GOT3 (cell line): ENCODE results near the gene SUSD6.

Experiments
- DNase-seq: peaks from one replicate; lab custom pipeline; 2025; ENCODE audit warnings: mixed read lengths; lab: John Stamatoyannopoulos, UW

SUSD6 gene

GRCh38 chr14:69611172-69612013 lies at the start of gene SUSD6:
SUSD6 (plus strand) TSS chr14:69611596; CDS start chr14:69658593, 46,997 bp downstream.
- peak; percentile 27 for DNase-seq

- DNase-seq: no peak
These were observed 49.5 kb upstream of the SUSD6 start for GRCh38 chr14:69561893-69562292.

- DNase-seq: no peak
These were observed 43.8 kb upstream of the SUSD6 start for GRCh38 chr14:69567563-69567962.

- no peak for DNase-seq
These were observed 41.5 kb upstream of the SUSD6 start for GRCh38 chr14:69569859-69570258.

- DNase-seq: no peak
These were observed 40.5 kb upstream of the SUSD6 start for GRCh38 chr14:69570836-69571330.

- no peak for DNase-seq
These were observed 39.9 kb upstream of the SUSD6 start for GRCh38 chr14:69571449-69572029.

- no peak for DNase-seq
These were observed 39.2 kb upstream of the SUSD6 start for GRCh38 chr14:69572030-69572840.

- no peak for DNase-seq
These were observed 38.6 kb upstream of the SUSD6 start for GRCh38 chr14:69572841-69573135.

GRCh38 chr14:69573205-69573830 lies 38.1 kb upstream of the SUSD6 start:
- no peak for DNase-seq

GRCh38 chr14:69573831-69574262 lies 37.5 kb upstream of the SUSD6 start:
- no peak for DNase-seq

- DNase-seq: no peak
These were observed 37.0 kb upstream of the SUSD6 start, which contains the start of gene CCDC177 for GRCh38 chr14:69574263-69574953. CCDC177 (minus strand) TSS chr14:69574871; CDS start chr14:69573622, 1,249 bp downstream.

GRCh38 chr14:69574954-69575295 lies 36.5 kb upstream of the SUSD6 start:
- DNase-seq: no peak

- no peak for DNase-seq
These were observed 31.9 kb upstream of the SUSD6 start for GRCh38 chr14:69579476-69579875.

GRCh38 chr14:69580009-69580577 lies 31.3 kb upstream of the SUSD6 start:
- DNase-seq: no peak

GRCh38 chr14:69581316-69581935 lies 30.0 kb upstream of the SUSD6 start:
- no peak for DNase-seq

- DNase-seq: no peak
These were observed 29.2 kb upstream of the SUSD6 start for GRCh38 chr14:69582212-69582611.

GRCh38 chr14:69582829-69583228 lies 28.6 kb upstream of the SUSD6 start:
- DNase-seq: no peak

GRCh38 chr14:69584389-69584788 lies 27.0 kb upstream of the SUSD6 start:
- DNase-seq: no peak

GRCh38 chr14:69586404-69586803 lies 25.0 kb upstream of the SUSD6 start:
- no peak for DNase-seq

- no peak for DNase-seq
These were observed 24.0 kb upstream of the SUSD6 start for GRCh38 chr14:69587389-69587788.

- DNase-seq: no peak
These were observed 20.1 kb upstream of the SUSD6 start for GRCh38 chr14:69591317-69591716.
